Esophagus squamous epithelium (tissue), 4 donors: ENCODE results near the gene ARMCX2.

Source experiments
- POLR2A ChIP-seq, 4 donors: fragments of 450-650 bp; IDR thresholded peaks; one replicate each; pipeline ENCODE4 v1.6.1; 2017; ENCODE audit warnings: antibody characterized with exemption in 4 of 4, mild to moderate bottlenecking in 4 of 4, moderate library complexity in 3 of 4
- TF ChIP-seq, protein P1 (sequence below), 6 experiments: fragments of 450-650 bp in 4 of 6; fragments of 200-600 bp in 2 of 6; sonication (generic) in 2 of 6; IDR thresholded peaks; one replicate each; pipeline ENCODE4 v1.5.1; 2016 to 2019; ENCODE audit warnings: antibody characterized with exemption in 6 of 6, mild to moderate bottlenecking in 4 of 6, moderate library complexity in 4 of 6

DNA sequence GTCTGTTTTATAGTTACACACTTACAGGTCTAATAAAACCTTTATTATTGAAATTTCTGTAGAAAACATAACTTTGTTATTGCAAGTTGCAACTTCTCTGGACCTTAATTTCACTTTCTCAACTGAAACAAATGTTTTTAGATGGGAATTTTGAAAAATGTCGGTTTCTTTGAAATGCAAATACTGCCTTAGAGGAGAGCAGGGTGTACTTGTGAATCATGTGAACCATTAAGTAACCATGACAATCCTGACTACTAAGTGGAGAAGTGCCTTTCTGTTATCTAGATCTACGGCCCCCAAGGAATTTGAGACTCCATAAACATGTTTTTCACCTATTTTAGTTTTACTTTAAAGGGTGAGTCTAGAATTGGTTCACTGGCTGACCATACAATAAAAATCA is 8.5 kb upstream of the ARMCX2 start:
- TF ChIP-seq, protein P1, sequence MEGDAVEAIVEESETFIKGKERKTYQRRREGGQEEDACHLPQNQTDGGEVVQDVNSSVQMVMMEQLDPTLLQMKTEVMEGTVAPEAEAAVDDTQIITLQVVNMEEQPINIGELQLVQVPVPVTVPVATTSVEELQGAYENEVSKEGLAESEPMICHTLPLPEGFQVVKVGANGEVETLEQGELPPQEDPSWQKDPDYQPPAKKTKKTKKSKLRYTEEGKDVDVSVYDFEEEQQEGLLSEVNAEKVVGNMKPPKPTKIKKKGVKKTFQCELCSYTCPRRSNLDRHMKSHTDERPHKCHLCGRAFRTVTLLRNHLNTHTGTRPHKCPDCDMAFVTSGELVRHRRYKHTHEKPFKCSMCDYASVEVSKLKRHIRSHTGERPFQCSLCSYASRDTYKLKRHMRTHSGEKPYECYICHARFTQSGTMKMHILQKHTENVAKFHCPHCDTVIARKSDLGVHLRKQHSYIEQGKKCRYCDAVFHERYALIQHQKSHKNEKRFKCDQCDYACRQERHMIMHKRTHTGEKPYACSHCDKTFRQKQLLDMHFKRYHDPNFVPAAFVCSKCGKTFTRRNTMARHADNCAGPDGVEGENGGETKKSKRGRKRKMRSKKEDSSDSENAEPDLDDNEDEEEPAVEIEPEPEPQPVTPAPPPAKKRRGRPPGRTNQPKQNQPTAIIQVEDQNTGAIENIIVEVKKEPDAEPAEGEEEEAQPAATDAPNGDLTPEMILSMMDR (IDR thresholded peaks at IDR 0.05), result no peak
- no peak for TF ChIP-seq POLR2A (IDR thresholded peaks at IDR 0.05)
